SK-N-SH treated with all-trans-retinoic acid at 6 μM for 48 hours (cell line): Measurements from ENCODE around the gene OSBPL5.

Experiments
- ATAC-seq: fragments of 200-7000 bp; cut with Tn5 transposase; 3 replicates; pipeline ENCODE4 v1.9.1; 2020; ENCODE audit warnings: mild to moderate bottlenecking, moderate library complexity
- ARNTL ChIP-seq: fragments of 450-650 bp; formaldehyde crosslinking; IDR thresholded peaks from 2 replicates; pipeline ENCODE4 v1.5.0; 2020; ENCODE audit warnings: low read depth, mild to moderate bottlenecking, moderate library complexity, borderline replicate concordance
- CSDC2 ChIP-seq: fragments of 250-450 bp; sonication (Bioruptor Pico); IDR thresholded peaks from 2 replicates; pipeline ENCODE4 v1.5.0; 2020; ENCODE audit warnings: mild to moderate bottlenecking, moderate library complexity
- ESRRG ChIP-seq: fragments of 250-450 bp; sonication (Bioruptor Pico); IDR thresholded peaks from 2 replicates; pipeline ENCODE4 v1.6.1; 2021; ENCODE audit warnings: mild to moderate bottlenecking
- SNAI2 ChIP-seq: fragments of 250-450 bp; sonication (Bioruptor Pico); IDR thresholded peaks from 2 replicates; pipeline ENCODE4 v1.5.0; 2020; ENCODE audit warnings: mild to moderate bottlenecking, moderate library complexity
- TOX ChIP-seq: fragments of 250-450 bp; sonication (Bioruptor Pico); IDR thresholded peaks from 2 replicates; pipeline ENCODE4 v1.8.0; 2021; ENCODE audit warnings: mild to moderate bottlenecking, moderate library complexity, borderline replicate concordance
- ZC3H10 ChIP-seq: fragments of 250-450 bp; sonication (Bioruptor Pico); IDR thresholded peaks from 2 replicates; pipeline ENCODE4 v1.5.1; 2021; ENCODE audit warnings: mild to moderate bottlenecking, moderate library complexity
- ZFP3 ChIP-seq: fragments of 250-450 bp; sonication (Bioruptor Pico); IDR thresholded peaks from 2 replicates; pipeline ENCODE4 v1.5.0; 2020; ENCODE audit warnings: mild to moderate bottlenecking, moderate library complexity
- ZNF565 ChIP-seq: fragments of 450-650 bp; formaldehyde crosslinking; conservative IDR thresholded peaks from 2 replicates; pipeline ENCODE4 v1.5.0; 2020; ENCODE audit warnings: low read depth, mild to moderate bottlenecking, moderate library complexity
- TF ChIP-seq, protein P1 (sequence below): fragments of 250-450 bp; sonication (Bioruptor Pico); IDR thresholded peaks from 2 replicates; pipeline ENCODE4 v1.5.0; 2020; ENCODE audit warnings: mild to moderate bottlenecking, moderate library complexity
- TF ChIP-seq, protein P2 (sequence below): fragments of 250-450 bp; sonication (Bioruptor Pico); IDR thresholded peaks from 2 replicates; pipeline ENCODE4 v1.5.1; 2021; ENCODE audit warnings: mild to moderate bottlenecking, moderate library complexity
- TF ChIP-seq, protein P3 (sequence below): fragments of 250-450 bp; sonication (Bioruptor Pico); IDR thresholded peaks from 2 replicates; pipeline ENCODE4 v1.5.1; 2020; ENCODE audit warnings: low read depth, mild to moderate bottlenecking, moderate library complexity
- TF ChIP-seq, protein P4 (sequence below): fragments of 250-450 bp; sonication (Bioruptor Pico); IDR thresholded peaks from 2 replicates; pipeline ENCODE4 v1.8.0; 2021; ENCODE audit warnings: low read depth, mild to moderate bottlenecking, moderate library complexity, borderline replicate concordance

The OSBPL5 gene

DNA sequence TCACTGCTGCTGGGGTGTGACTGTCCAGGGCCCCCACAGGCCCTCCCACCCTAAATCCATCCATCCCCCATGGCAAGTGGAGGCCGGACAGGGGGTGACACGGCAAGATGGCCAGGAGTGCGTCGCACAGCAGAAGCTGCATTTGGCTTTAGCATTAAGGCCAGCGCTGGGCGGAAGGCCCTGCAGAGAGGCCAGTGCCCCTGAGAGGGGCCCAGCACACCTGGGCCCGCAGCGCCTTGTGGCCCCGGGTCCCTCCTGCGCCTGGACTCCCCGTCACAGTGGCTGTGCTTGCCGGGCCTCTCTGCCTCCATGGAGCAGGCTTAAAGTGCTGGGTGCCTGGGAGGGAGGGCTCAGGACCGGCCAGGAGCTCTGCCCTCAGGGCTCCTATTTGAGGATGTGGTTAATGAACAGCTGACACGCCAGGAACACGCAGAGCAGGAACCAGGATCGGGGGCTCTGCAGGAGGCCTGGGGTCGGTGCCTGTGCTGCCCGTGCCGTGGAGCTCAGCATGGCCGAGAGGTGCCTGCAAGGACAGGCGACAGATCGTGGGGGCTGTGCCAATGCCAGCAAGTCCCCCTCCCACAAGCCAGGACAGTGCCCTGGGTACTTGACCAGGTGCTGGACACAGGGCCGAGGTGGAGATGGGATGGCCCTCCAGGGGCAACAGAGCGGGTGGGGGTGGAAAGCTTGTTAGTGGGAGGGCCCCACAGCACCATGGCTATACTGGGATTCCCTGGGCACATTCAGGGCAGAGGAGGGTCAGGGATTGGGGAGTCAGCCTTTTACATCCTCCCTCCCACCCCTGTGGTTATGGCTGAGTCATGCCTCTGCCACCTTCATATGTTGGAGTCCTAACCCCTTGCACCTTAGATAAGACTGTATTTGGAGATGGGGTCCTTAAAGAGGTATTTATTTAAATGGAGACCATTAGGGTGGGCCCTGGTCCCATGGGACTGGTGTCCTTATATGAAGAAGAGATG is 77.0 kb downstream of the OSBPL5 start (continued):
- TF ChIP-seq, protein P1, sequence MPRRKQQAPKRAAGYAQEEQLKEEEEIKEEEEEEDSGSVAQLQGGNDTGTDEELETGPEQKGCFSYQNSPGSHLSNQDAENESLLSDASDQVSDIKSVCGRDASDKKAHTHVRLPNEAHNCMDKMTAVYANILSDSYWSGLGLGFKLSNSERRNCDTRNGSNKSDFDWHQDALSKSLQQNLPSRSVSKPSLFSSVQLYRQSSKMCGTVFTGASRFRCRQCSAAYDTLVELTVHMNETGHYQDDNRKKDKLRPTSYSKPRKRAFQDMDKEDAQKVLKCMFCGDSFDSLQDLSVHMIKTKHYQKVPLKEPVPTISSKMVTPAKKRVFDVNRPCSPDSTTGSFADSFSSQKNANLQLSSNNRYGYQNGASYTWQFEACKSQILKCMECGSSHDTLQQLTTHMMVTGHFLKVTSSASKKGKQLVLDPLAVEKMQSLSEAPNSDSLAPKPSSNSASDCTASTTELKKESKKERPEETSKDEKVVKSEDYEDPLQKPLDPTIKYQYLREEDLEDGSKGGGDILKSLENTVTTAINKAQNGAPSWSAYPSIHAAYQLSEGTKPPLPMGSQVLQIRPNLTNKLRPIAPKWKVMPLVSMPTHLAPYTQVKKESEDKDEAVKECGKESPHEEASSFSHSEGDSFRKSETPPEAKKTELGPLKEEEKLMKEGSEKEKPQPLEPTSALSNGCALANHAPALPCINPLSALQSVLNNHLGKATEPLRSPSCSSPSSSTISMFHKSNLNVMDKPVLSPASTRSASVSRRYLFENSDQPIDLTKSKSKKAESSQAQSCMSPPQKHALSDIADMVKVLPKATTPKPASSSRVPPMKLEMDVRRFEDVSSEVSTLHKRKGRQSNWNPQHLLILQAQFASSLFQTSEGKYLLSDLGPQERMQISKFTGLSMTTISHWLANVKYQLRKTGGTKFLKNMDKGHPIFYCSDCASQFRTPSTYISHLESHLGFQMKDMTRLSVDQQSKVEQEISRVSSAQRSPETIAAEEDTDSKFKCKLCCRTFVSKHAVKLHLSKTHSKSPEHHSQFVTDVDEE (CRISPR knock-in tag) = no peak
- no peak for TF ChIP-seq SNAI2 (CRISPR knock-in tag)
- TF ChIP-seq, protein P2, sequence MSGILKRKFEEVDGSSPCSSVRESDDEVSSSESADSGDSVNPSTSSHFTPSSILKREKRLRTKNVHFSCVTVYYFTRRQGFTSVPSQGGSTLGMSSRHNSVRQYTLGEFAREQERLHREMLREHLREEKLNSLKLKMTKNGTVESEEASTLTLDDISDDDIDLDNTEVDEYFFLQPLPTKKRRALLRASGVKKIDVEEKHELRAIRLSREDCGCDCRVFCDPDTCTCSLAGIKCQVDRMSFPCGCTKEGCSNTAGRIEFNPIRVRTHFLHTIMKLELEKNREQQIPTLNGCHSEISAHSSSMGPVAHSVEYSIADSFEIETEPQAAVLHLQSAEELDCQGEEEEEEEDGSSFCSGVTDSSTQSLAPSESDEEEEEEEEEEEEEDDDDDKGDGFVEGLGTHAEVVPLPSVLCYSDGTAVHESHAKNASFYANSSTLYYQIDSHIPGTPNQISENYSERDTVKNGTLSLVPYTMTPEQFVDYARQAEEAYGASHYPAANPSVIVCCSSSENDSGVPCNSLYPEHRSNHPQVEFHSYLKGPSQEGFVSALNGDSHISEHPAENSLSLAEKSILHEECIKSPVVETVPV (CRISPR knock-in tag) = no peak
- no peak for TF ChIP-seq ARNTL (CRISPR knock-in tag)

DNA sequence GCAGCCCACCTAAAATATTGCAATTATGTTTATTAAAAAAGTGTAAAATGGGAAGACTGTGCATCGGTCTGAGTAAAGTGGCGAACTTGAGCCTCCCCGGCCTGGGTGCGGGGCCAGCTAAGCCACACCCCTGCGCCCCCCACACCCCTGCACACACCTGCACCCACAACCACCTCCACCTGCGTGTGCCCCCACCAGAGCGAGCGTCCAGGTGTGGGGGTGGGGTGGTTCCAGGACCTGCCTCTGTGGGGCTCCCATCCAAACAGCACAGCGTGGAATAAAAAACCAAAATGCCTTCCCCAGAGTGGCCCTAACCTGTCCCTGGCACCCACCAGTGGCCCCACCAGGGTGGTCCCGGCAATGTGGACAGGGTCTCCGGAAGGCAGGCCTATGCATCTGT is 77.7 kb downstream of the OSBPL5 start:
- TF ChIP-seq, protein P3, sequence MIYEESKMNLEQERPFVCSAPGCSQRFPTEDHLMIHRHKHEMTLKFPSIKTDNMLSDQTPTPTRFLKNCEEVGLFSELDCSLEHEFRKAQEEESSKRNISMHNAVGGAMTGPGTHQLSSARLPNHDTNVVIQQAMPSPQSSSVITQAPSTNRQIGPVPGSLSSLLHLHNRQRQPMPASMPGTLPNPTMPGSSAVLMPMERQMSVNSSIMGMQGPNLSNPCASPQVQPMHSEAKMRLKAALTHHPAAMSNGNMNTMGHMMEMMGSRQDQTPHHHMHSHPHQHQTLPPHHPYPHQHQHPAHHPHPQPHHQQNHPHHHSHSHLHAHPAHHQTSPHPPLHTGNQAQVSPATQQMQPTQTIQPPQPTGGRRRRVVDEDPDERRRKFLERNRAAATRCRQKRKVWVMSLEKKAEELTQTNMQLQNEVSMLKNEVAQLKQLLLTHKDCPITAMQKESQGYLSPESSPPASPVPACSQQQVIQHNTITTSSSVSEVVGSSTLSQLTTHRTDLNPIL (CRISPR knock-in tag) = no peak
- TF ChIP-seq, protein P1 (CRISPR knock-in tag) = no peak
- no peak for TF ChIP-seq SNAI2 (CRISPR knock-in tag)
- TF ChIP-seq ARNTL (CRISPR knock-in tag) = no peak
- no peak for TF ChIP-seq ZC3H10 (CRISPR knock-in tag)
- no peak for TF ChIP-seq CSDC2 (CRISPR knock-in tag)
- TF ChIP-seq ESRRG (CRISPR knock-in tag) = no peak
- TF ChIP-seq, protein P2 (CRISPR knock-in tag) = no peak
- no peak for TF ChIP-seq TOX
- no peak for TF ChIP-seq ZFP3 (CRISPR knock-in tag)
- no peak for TF ChIP-seq ZNF565 (CRISPR knock-in tag)
- ATAC-seq = no peak

DNA sequence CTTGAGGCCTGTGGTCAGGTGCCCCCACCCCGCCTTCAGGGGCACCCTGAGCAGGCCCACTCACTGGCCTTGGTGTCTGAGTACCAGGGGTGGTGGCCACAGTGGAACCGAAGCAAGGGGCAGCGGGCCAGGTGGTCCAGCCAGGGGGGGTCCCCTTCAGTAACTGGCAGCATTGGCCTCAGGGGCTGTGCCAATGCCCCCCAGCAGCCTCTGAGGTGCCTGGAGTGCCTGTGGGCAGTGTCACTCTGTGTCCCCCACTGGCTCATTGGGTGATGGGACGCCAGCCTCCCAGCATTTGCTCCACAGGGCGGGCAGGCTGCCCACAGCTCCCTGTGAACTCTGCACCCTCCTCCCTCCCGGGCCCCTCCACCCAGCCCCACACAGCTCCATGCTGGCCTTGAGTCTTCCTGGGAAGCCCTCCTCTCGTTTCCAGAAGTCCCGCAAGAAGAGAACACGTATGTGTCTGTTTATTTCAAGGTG is 78.4 kb downstream of the OSBPL5 start:
- TF ChIP-seq, protein P4, sequence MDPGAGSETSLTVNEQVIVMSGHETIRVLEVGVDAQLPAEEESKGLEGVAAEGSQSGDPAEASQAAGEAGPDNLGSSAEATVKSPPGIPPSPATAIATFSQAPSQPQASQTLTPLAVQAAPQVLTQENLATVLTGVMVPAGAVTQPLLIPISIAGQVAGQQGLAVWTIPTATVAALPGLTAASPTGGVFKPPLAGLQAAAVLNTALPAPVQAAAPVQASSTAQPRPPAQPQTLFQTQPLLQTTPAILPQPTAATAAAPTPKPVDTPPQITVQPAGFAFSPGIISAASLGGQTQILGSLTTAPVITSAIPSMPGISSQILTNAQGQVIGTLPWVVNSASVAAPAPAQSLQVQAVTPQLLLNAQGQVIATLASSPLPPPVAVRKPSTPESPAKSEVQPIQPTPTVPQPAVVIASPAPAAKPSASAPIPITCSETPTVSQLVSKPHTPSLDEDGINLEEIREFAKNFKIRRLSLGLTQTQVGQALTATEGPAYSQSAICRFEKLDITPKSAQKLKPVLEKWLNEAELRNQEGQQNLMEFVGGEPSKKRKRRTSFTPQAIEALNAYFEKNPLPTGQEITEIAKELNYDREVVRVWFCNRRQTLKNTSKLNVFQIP (CRISPR knock-in tag) = no peak
- TF ChIP-seq ARNTL (CRISPR knock-in tag) (no peak), ZC3H10 (CRISPR knock-in tag) (no peak)
- ATAC-seq = no peak
